ENCODE measurements around the gene TACC3. TPM values are rescaled to one million over a fixed set of nuclear protein-coding genes. Genes with fewer than 3 reads are reported as not detected.

TACC3 gene
- total and polyA plus RNA-seq, 9 donors, result 2.1 to 10.4 (median 6.0) TPM

DNA sequence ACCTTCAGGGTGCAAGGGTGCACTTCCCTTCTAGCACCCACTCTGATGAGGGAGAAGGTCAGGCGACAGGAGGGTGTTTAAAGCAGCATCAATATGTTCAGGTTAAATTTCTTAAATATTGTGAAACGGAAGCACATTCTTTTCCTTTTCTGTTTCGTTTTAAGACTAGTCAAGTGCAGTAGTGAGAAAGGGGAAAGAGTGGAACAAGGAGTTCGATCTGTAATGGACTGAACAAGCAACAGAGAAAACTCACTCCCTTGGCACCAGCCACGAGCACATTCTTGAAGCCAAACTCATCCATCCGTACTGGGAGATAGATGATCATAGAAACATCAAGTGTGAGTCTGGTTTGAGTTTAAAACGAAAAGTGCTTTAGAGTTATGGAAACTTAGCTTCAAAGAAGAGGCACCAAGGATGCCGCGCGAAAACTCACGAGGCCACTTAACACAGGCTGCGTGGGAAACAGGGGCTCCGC, 38.0 kb upstream of the TACC3 start:
- intact Hi-C loops (cut with DNase I), result no loop called here
- TF ChIP-seq CTCF (IDR thresholded peaks at IDR 0.05) (no peak), POLR2A (IDR thresholded peaks at IDR 0.05) (no peak), EP300 (IDR thresholded peaks at IDR 0.05) (no peak)
- Histone ChIP-seq H3K4me3 (peak overlapping the region; percentile 55), H3K4me1 (ENCODE audit: insufficient read depth) (peaks cover 4% of the 10 kb centered on the region), H3K9me3 (no peaks in the 10 kb centered on the region), H3K36me3 (no peaks in the 10 kb centered on the region), H3K27me3 (no peaks in the 10 kb centered on the region), H3K27ac (peak overlapping the region; percentile 59 to 80)
- WGBS, 3 donors, result 1 to 2% (median 2%) methylated on average over 13 of the region's 13 CpGs
- peak in 3 of 5 donors; percentile 45 to 67 (median 62) for DNase-seq

GRCh38 chr4:1683736-1684505, 37.4 kb upstream of the TACC3 start, which contains the start of gene FAM53A:
Gene FAM53A (minus strand): TSS chr4:1684313. CDS start chr4:1668741, 15,572 bp downstream.
- H3K9me3 ChIP-seq, result no peaks in the 10 kb centered on the region
- intact Hi-C loops (cut with DNase I), result no loop called here
- peak within 1 kb of the TSS; percentile 55 for H3K4me3 ChIP-seq
- 0 to 1% (median 1%) methylated on average over 72 to 118 of the region's 118 CpGs for WGBS, 3 donors
- H3K27me3 ChIP-seq, result no peaks in the 10 kb centered on the region
- no peaks in the 10 kb centered on the region for H3K36me3 ChIP-seq
- peak within 1 kb of the TSS; percentile 63 to 80 for H3K27ac ChIP-seq
- DNase-seq, result peak in 2 of 5 donors; percentile 47 to 93
- peaks cover 4% of the 10 kb centered on the region for H3K4me1 ChIP-seq (ENCODE audit: insufficient read depth)
- peak; percentile 46 for TF ChIP-seq POLR2A (IDR thresholded peaks at IDR 0.05)
- TF ChIP-seq CTCF (IDR thresholded peaks at IDR 0.05), result no peak
- no peak for TF ChIP-seq EP300 (IDR thresholded peaks at IDR 0.05)

DNA sequence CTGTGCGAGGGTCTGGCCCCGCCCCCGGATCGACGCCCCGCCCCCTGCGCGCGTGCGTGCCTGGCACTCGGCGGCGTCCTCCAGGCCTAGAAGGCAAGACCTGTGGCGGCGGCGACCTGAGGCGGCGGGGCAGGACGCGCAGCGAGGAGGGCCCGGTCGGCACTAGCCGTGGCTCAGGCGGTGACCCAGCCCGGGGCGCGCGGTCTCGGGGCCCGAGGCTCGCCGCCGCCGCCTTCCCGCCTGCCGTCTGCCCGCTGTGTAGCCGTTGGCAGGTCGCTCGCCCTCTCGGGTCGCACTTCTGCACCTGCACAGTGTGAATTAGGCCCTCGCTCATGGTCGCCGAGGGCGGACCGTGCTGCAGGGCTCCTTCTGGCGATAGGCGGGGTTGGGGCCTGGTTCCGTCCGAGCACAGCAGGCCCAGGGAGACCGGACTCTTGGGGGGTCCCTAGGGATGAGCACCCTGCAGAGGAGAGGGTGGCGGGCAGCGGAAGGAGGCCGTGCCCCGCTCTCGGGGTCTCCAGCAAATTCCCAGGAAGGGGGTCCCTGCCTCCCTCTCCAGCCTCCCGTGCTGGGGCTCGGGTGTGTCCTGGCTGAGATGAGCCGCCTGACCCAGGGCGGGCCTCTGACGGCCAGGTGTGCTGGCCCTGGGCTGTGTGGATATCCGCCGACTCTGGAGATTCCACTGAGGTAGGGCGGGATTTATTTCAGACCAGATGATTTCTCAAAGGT, 36.7 kb upstream of the TACC3 start:
- DNase-seq, result peak; percentile 42 to 97 (median 95)
- Histone ChIP-seq H3K4me1 (ENCODE audit: insufficient read depth) (peaks cover 4% of the 10 kb centered on the region), H3K9me3 (no peaks in the 10 kb centered on the region), H3K27ac (peak overlapping the region; percentile 63 to 78), H3K27me3 (no peaks in the 10 kb centered on the region), H3K4me3 (peak overlapping the region; percentile 32), H3K36me3 (no peaks in the 10 kb centered on the region)
- intact Hi-C loops (cut with DNase I), result no loop called here
- no peak for TF ChIP-seq POLR2A (IDR thresholded peaks at IDR 0.05)
- 13 to 38% (median 18%) methylated on average over 18 to 66 of the region's 66 CpGs for WGBS, 3 donors

- 68 to 76% (median 72%) methylated on average over 22 to 23 of the region's 23 CpGs for WGBS, 3 donors
- no peak overlapping the region for H3K4me3 ChIP-seq
Observed at GRCh38 chr4:1685235-1686150, 35.8 kb upstream of the TACC3 start.

More at GRCh38 chr4:1685235-1686150, 35.8 kb upstream of the TACC3 start:
- peaks cover 4% of the 10 kb centered on the region for H3K4me1 ChIP-seq (ENCODE audit: insufficient read depth)
- H3K27me3 ChIP-seq, result no peaks in the 10 kb centered on the region
- H3K9me3 ChIP-seq, result no peaks in the 10 kb centered on the region
- no peak for TF ChIP-seq EP300 (IDR thresholded peaks at IDR 0.05)
- TF ChIP-seq POLR2A (IDR thresholded peaks at IDR 0.05), result no peak
- TF ChIP-seq CTCF (IDR thresholded peaks at IDR 0.05), result no peak
- peak overlapping the region; percentile 63 to 78 for H3K27ac ChIP-seq
- intact Hi-C loops (cut with DNase I), result no loop called here
- no peaks in the 10 kb centered on the region for H3K36me3 ChIP-seq
- DNase-seq, result peak; percentile 25 to 55 (median 50)
